ENCODE measurements around the gene S100A12.

GRCh38 chr1:153417136-153417888, 41.9 kb upstream of the S100A12 start:
- no peak for TF ChIP-seq POLR2A (IDR thresholded peaks at IDR 0.05)
- TF ChIP-seq CTCF (IDR thresholded peaks at IDR 0.05 in 4 of 5, conservative IDR thresholded peaks at IDR 0.05 in 1 of 5): no peak
